Breast epithelium (tissue), 4 donors: ENCODE results near the gene KRTAP5-3. TPM values are rescaled to one million over a fixed set of nuclear protein-coding genes. Genes with fewer than 3 reads are reported as not detected.

Experiments used
- DNase-seq, 2 donors: peaks; one replicate each; pipeline ENCODE4 v3.0.0-alpha.2; 2019; ENCODE audit warnings: low spot score in 2 of 2
- H3K27ac ChIP-seq, 2 donors: fragments of 200-600 bp; sonication (generic) in 1 of 2; one replicate each; pipeline ENCODE4 v1.5.1; 2016 to 2019; ENCODE audit warnings: mild to moderate bottlenecking in 1 of 2
- H3K27me3 ChIP-seq, 2 donors: fragments of 200-600 bp; sonication (generic) in 1 of 2; one replicate each; pipeline versions ENCODE4 v1.5.1 to v1.6.0; 2017 to 2019; ENCODE audit warnings: control low read depth in 1 of 2, mild to moderate bottlenecking in 1 of 2
- H3K36me3 ChIP-seq: fragments of 200-600 bp; one replicate; pipeline ENCODE4 v1.5.1; 2019
- H3K4me1 ChIP-seq, 2 donors: fragments of 200-600 bp; sonication (generic); one replicate each; pipeline ENCODE4 v1.5.1; 2016 to 2019; ENCODE audit warnings: control low read depth in 1 of 2
- H3K4me3 ChIP-seq, 3 donors: fragments of 200-600 bp; sonication (generic); 1 replicate in 2 of 3; 2 replicates in 1 of 3; pipeline ENCODE4 v1.5.1; 2016 to 2019; ENCODE audit warnings: mild to moderate bottlenecking in 3 of 3, moderate library complexity in 2 of 3
- H3K9me3 ChIP-seq, 2 donors: fragments of 200-600 bp; sonication (generic) in 1 of 2; one replicate each; pipeline ENCODE4 v1.5.1; 2016 to 2019; ENCODE audit warnings: control low read depth in 1 of 2
- POLR2A ChIP-seq: fragments of 450-650 bp; IDR thresholded peaks from one replicate; pipeline ENCODE4 v1.6.1; 2016; ENCODE audit warnings: antibody characterized with exemption, mild to moderate bottlenecking, moderate library complexity
- POLR2AphosphoS5 ChIP-seq, 3 donors: sonication (generic); formaldehyde crosslinking; IDR thresholded peaks; one replicate each; pipeline ENCODE4 v1.6.1; 2017; ENCODE audit warnings: antibody characterized with exemption in 3 of 3
- intact Hi-C: fragments of 100-400 bp; cut with DNase I; formaldehyde crosslinking; loops from one replicate; pipeline ENCODE4 v1.15.1; 2023; ENCODE audit warnings: low total_unique reads
- total RNA-seq, 3 donors: library from RNA; depleted of rRNA; stranded (reverse); fragments of >200 nt; gene quantifications; one replicate each; pipeline ENCODE4 v1.1.0, GENCODE V29; 2016
- TF ChIP-seq, protein P1 (sequence below), 3 donors: fragments of 450-650 bp; IDR thresholded peaks; one replicate each; pipeline ENCODE4 v1.5.1; 2016 to 2017; ENCODE audit warnings: antibody characterized with exemption in 3 of 3, mild to moderate bottlenecking in 3 of 3, moderate library complexity in 3 of 3

The KRTAP5-3 gene
- total RNA-seq, 3 donors from 2014 or later, result not detected

DNA sequence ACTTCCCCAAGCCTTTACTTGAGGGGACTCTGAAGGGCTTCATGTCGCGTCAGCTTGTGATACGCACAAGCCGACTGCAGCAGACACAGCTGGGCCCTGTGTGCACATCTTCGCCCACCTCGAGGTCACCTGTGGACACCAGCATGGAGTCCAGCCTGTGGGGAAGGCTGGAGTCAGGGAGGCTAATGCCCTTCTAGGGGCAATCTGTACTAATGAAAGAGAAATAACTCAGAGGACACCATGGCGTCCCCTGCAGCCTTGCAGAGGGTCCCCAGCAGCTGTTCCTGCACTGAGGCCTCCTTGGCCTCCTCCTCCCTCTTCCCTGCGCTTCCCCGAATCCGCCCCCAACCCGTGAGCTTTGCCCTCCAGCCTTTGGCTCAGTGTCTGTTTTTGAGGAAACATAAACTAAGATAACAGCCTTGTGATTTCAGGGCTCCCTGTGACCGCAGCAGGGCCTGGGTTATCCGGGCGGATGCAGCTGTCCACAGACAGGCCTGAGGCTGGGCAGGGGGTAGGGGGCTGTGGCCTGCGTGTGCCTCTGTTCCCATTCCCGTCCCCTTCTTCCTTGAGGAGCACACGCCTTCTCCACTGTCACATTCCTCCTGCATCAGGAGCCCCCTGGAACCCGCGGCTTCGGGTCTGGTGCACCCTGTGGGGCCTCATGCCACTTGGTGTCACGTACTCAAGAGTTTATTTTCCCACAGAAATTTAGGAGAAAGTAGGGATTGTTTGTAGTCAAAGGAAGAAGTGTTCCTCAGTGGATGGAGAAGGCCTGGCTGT lies 46.3 kb upstream of the KRTAP5-3 start:
- no peak for TF ChIP-seq POLR2A
- TF ChIP-seq POLR2AphosphoS5 (IDR thresholded peaks at IDR 0.05), result no peak
- TF ChIP-seq, protein P1, sequence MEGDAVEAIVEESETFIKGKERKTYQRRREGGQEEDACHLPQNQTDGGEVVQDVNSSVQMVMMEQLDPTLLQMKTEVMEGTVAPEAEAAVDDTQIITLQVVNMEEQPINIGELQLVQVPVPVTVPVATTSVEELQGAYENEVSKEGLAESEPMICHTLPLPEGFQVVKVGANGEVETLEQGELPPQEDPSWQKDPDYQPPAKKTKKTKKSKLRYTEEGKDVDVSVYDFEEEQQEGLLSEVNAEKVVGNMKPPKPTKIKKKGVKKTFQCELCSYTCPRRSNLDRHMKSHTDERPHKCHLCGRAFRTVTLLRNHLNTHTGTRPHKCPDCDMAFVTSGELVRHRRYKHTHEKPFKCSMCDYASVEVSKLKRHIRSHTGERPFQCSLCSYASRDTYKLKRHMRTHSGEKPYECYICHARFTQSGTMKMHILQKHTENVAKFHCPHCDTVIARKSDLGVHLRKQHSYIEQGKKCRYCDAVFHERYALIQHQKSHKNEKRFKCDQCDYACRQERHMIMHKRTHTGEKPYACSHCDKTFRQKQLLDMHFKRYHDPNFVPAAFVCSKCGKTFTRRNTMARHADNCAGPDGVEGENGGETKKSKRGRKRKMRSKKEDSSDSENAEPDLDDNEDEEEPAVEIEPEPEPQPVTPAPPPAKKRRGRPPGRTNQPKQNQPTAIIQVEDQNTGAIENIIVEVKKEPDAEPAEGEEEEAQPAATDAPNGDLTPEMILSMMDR (IDR thresholded peaks at IDR 0.05), result no peak
- Histone ChIP-seq H3K4me1 (no peaks in the 10 kb centered on the region), H3K36me3 (no peaks in the 10 kb centered on the region), H3K9me3 (no peaks in the 10 kb centered on the region), H3K27ac (no peak overlapping the region), H3K27me3 (peaks cover 0 to 48% of the 10 kb centered on the region in 2 donors), H3K4me3 (no peak overlapping the region)
- intact Hi-C loops, result no loop called here
- peak in 1 of 2 donors; percentile 25 for DNase-seq

DNA sequence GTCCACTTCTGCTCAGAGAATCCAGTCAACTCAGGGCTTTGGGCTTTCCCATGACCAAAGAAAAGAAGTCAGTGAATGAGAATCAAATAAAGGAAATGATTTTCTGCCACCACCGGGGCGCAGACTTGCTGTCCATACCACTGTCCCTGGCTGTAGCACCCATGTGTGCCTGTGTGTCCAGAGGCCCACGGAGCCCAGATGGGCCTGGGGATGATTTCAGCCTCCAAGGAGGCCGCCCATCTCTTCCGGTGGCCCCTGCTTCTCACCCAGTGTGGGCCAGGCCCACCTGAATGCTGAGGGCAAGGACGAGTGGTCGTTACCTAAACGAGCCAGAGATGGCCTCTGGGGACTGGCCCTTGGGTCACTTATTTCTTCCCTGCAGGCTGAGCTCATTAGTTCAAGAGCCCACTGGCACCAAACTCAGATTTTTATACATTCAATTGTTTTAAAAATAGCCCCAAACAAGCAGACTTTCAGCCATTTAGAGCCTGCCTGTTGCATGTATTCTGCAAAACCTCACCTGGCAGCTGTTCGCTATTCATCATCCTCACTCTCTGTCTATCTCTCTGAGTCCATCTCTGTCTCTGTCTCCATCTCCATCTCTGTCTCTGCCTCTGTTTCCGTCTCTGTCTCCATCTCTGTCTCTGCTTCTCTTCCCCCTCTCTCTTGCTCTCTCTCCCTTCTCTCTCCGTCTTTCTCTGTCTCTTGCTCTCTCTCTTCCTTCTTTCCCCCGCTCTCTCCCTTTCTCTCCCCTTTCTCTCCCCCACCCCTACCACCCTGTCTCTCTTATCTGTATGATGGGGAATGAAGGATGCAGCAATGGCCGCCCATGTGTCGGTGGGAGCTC lies 45.5 kb upstream of the KRTAP5-3 start:
- Histone ChIP-seq H3K4me1 (no peaks in the 10 kb centered on the region), H3K36me3 (no peaks in the 10 kb centered on the region), H3K9me3 (no peaks in the 10 kb centered on the region), H3K27ac (no peak overlapping the region), H3K4me3 (no peak overlapping the region), H3K27me3 (peaks cover 0 to 43% of the 10 kb centered on the region in 2 donors)
- peak in 1 of 2 donors; percentile 28 for DNase-seq
- intact Hi-C loops, result no loop called here
- TF ChIP-seq, protein P1 (IDR thresholded peaks at IDR 0.05), result no peak
- TF ChIP-seq POLR2AphosphoS5 (IDR thresholded peaks at IDR 0.05), result no peak
- no peak for TF ChIP-seq POLR2A

DNA sequence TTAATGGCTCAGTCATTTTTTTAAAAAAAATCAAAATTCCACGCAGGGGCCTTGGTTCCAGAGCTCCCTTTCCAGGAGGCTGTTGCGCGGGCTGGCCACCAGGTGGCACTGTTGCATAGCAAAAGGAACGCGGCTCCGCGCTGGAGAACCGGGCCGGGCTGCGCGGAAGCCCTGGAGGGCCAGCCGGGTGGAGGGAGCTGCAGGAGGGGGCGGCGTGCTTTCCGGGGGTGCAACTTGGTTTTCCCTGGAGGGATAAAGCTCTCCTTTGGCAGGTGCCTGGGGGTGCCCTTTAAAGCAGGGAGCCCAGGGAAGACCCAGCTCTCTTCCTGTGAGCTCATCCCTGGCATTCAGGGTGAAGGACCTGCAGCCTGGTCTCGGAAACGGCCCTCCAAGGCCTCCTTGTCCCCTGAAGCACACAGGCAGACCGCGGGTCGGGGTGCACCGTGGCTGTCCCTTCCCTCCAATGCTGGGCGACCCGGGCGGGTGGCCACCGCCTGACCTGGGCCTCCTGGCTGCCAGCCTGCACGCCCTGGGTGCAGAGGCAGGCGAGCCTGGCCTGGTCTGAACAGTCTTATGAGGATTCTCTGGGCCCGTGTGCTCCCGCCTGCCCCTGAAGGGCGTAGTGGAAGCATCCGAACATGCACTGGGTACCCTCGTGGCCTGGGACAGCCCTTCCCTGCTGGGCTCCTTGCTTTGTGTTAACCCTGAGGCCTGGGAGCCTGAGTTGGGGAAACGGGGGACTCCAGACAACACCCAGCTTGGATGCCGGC lies 44.7 kb upstream of the KRTAP5-3 start:
- H3K4me3 ChIP-seq, result no peak overlapping the region
- TF ChIP-seq, protein P1 (IDR thresholded peaks at IDR 0.05), result peak; percentile 89 to 98 (median 95)
- no peak for TF ChIP-seq POLR2A
- H3K27me3 ChIP-seq, result peaks cover 0 to 38% of the 10 kb centered on the region in 2 donors
- intact Hi-C loops, result no loop called here
- DNase-seq, result peak; percentile 48 to 81
- no peaks in the 10 kb centered on the region for H3K36me3 ChIP-seq
- no peaks in the 10 kb centered on the region for H3K4me1 ChIP-seq
- no peak overlapping the region for H3K27ac ChIP-seq
- no peaks in the 10 kb centered on the region for H3K9me3 ChIP-seq

DNA sequence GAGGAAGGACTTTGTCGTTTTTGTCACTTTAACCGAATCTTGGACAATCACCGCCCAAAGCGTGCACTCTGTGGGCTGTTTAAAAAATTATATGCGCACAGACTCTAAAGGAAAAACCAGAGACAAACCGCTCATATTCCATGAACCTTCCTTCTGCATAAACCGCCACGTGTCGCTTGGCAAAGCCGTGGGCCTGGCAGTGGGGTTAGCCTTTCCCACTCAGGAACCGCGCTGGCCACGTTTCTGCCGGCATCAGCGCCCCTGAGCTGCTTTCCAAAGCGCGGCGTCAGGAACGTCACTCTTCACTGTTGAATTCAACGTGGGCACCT lies 44.1 kb upstream of the KRTAP5-3 start:
- Histone ChIP-seq H3K27ac (no peak overlapping the region), H3K4me1 (no peaks in the 10 kb centered on the region), H3K36me3 (no peaks in the 10 kb centered on the region), H3K27me3 (peaks cover 0 to 33% of the 10 kb centered on the region in 2 donors), H3K9me3 (no peaks in the 10 kb centered on the region), H3K4me3 (no peak overlapping the region)
- no peak for DNase-seq
- TF ChIP-seq, protein P1 (IDR thresholded peaks at IDR 0.05), result no peak
- intact Hi-C loops, result no loop called here
